BLaER1 treated with 17β-estradiol and CSF1 and Interleukin-3, amounts not matched to agents 10 nM and 100 nM (cell line): Measurements from ENCODE around the gene AKAP8L.

Source experiments
- H3K27ac ChIP-seq, 11 experiments: shearing (Covaris generic); formaldehyde crosslinking; 2 replicates each; pipeline ENCODE4 v1.8.1; 2022
- H3K27me3 ChIP-seq, 11 experiments: shearing (Covaris generic); formaldehyde crosslinking; 2 replicates each; pipeline ENCODE4 v1.8.1; 2022
- H3K36me3 ChIP-seq, 11 experiments: shearing (Covaris generic); formaldehyde crosslinking; 2 replicates each; pipeline ENCODE4 v1.8.1; 2022
- H3K4me1 ChIP-seq, 10 experiments: shearing (Covaris generic); formaldehyde crosslinking; 2 replicates each; pipeline ENCODE4 v1.8.1; 2022
- H3K4me2 ChIP-seq, 11 experiments: shearing (Covaris generic); formaldehyde crosslinking; 2 replicates each; pipeline ENCODE4 v1.8.1; 2022
- H3K4me3 ChIP-seq, 10 experiments: shearing (Covaris generic); formaldehyde crosslinking; 2 replicates each; pipeline ENCODE4 v1.8.1; 2022
- H3K9ac ChIP-seq, 11 experiments: shearing (Covaris generic); formaldehyde crosslinking; 2 replicates each; pipeline ENCODE4 v1.8.1; 2022
- H3K9me3 ChIP-seq, 11 experiments: shearing (Covaris generic); formaldehyde crosslinking; replicated peaks in 1 of 11; 2 replicates each; pipeline ENCODE4 v1.8.1; 2022
- H4K20me1 ChIP-seq, 11 experiments: shearing (Covaris generic); formaldehyde crosslinking; 2 replicates each; pipeline ENCODE4 v1.8.1; 2022
- Cebpa-rat ChIP-seq, 11 experiments: shearing (Covaris generic); IDR thresholded peaks; 2 replicates each; pipeline ENCODE4 v1.8.1; 2022

AKAP8L gene

GRCh38 chr19:15428956-15429824 lies 10.4 kb upstream of the AKAP8L start:
- Histone ChIP-seq H3K27ac (peak overlapping the region in 1 of 11 experiments; percentile 2; a peak in 2 of 22 replicates), H3K36me3 (peaks cover 55 to 70% (median 67%) of the 10 kb centered on the region in 11 experiments), H3K4me3 (no peak overlapping the region), H3K4me1 (peaks cover 24 to 37% (median 27%) of the 10 kb centered on the region in 10 experiments), H4K20me1 (peaks cover 0 to 76% (median 60%) of the 10 kb centered on the region in 11 experiments; a peak in 20 of 22 replicates), H3K4me2 (0 out of 22 replicates have a peak overlapping the region, but pooled peaks of 1 of the 11 experiments have one; percentile 98), H3K9ac (peak overlapping the region in 8 of 11 experiments; percentile 97 to 100 (median 98); a peak in 9 of 22 replicates), H3K27me3 (no peaks in the 10 kb centered on the region), H3K9me3 (peaks cover 0 to 22% (median 9%) of the 10 kb centered on the region in 11 experiments; a peak in 14 of 22 replicates)
- no peak for TF ChIP-seq Cebpa-rat (IDR thresholded peaks at IDR 0.05)

GRCh38 chr19:15427991-15428471 lies 9.2 kb upstream of the AKAP8L start:
- no peak overlapping the region for H3K4me2 ChIP-seq
- peaks cover 8 to 33% (median 21%) of the 10 kb centered on the region in 11 experiments for H3K9me3 ChIP-seq
- H3K4me3 ChIP-seq: no peak overlapping the region
- no peaks in the 10 kb centered on the region for H3K27me3 ChIP-seq
- 0 out of 22 replicates have a peak overlapping the region, but pooled peaks of 1 of the 11 experiments have one; percentile 2 for H3K27ac ChIP-seq
- peaks cover 66 to 81% (median 79%) of the 10 kb centered on the region in 11 experiments for H3K36me3 ChIP-seq
- no peak for TF ChIP-seq Cebpa-rat (IDR thresholded peaks at IDR 0.05)
- peaks cover 0 to 85% (median 65%) of the 10 kb centered on the region in 11 experiments; a peak in 20 of 22 replicates for H4K20me1 ChIP-seq
- peaks cover 22 to 32% (median 25%) of the 10 kb centered on the region in 10 experiments for H3K4me1 ChIP-seq
- peak overlapping the region in 1 of 11 experiments; percentile 32; a peak in 2 of 22 replicates for H3K9ac ChIP-seq

DNA sequence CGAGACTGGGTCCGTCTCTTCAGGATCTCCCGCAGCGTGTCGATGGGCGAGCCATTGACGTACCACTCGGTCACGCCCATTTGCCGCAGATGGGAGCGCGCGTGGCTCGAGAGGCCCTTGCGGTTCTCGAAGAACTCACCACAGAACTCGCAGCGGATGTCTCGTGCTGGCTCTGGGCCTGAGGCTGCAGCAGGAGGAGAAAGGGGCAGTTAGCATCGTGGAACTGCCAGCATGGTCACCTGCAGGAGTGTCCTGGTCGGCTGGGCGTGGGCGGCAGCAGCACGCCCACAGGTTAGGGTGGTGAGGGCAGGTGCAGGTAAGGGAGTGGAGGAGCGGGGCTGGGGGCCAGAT lies 8.5 kb upstream of the AKAP8L start:
- H4K20me1 ChIP-seq: peaks cover 0 to 92% (median 72%) of the 10 kb centered on the region in 11 experiments; a peak in 20 of 22 replicates
- peaks cover 73 to 88% (median 86%) of the 10 kb centered on the region in 11 experiments for H3K36me3 ChIP-seq
- H3K4me2 ChIP-seq: no peak overlapping the region
- peaks cover 10 to 35% (median 22%) of the 10 kb centered on the region in 11 experiments for H3K9me3 ChIP-seq
- H3K4me1 ChIP-seq: peaks cover 29 to 36% (median 31%) of the 10 kb centered on the region in 10 experiments
- H3K27me3 ChIP-seq: no peaks in the 10 kb centered on the region
- no peak overlapping the region for H3K9ac ChIP-seq
- H3K27ac ChIP-seq: no peak overlapping the region; a peak in 1 of 22 replicates
- H3K4me3 ChIP-seq: no peak overlapping the region
- TF ChIP-seq Cebpa-rat (IDR thresholded peaks at IDR 0.05): no peak

DNA sequence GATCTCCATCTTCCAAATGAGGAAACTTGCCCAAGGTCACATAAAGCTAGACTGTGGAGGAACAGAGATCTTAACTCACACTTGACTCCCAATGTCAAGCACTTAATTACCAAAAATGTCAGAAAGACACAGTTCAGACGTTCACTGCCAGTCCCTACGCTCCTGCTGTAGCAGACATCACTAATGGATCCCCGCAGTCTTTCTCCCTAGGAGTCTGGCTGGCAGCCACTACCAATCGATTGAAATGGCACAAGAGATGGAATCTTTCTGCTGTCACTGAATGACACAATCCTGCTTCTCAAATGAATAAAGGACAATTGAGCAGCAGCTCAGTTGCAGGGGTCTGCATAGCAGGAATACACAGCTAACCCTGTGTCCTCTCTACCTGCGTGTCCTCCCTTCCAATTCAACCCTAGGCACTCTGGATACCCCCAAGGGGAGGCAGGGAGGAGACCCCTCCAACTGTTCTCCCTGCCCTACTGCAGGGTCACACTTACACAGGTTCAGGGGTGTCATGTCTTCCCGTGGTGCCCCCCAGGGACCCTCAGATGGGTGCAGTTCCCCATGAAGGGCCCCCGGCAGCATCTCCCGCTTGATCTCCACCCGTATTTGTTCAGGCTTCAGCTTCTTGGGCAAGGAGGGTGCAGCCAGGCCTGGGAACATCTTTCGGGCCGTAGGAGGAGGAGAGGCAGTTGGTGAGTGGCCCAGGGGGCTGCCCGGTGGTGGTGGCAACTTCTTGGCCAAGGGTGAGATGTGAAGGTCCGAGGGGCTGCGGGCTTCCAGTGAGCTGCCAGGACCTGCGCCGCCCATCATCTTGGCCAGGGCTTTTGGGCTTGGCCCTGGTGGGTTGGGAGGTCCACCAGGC lies 7.9 kb upstream of the AKAP8L start:
- Histone ChIP-seq H3K4me3 (no peak overlapping the region), H3K36me3 (peaks cover 74 to 95% (median 91%) of the 10 kb centered on the region in 11 experiments), H3K4me2 (no peak overlapping the region), H3K27ac (no peak overlapping the region), H3K27me3 (no peaks in the 10 kb centered on the region), H4K20me1 (peaks cover 0 to 95% (median 72%) of the 10 kb centered on the region in 11 experiments; a peak in 20 of 22 replicates), H3K9me3 (peaks cover 10 to 35% (median 22%) of the 10 kb centered on the region in 11 experiments), H3K9ac (no peak overlapping the region), H3K4me1 (peaks cover 29 to 42% (median 33%) of the 10 kb centered on the region in 10 experiments)
- TF ChIP-seq Cebpa-rat (IDR thresholded peaks at IDR 0.05): no peak

- no peak for TF ChIP-seq Cebpa-rat (IDR thresholded peaks at IDR 0.05)
- Histone ChIP-seq H3K27ac (no peak overlapping the region), H4K20me1 (peaks cover 0 to 94% (median 61%) of the 10 kb centered on the region in 11 experiments; a peak in 20 of 22 replicates), H3K9ac (no peak overlapping the region), H3K9me3 (peaks cover 10 to 35% (median 22%) of the 10 kb centered on the region in 11 experiments), H3K4me2 (no peak overlapping the region), H3K4me1 (peaks cover 16 to 34% (median 21%) of the 10 kb centered on the region in 10 experiments), H3K4me3 (no peak overlapping the region), H3K27me3 (no peaks in the 10 kb centered on the region), H3K36me3 (peaks cover 79 to 100% (median 98%) of the 10 kb centered on the region in 11 experiments)
Observed at GRCh38 chr19:15425321-15425950, 6.6 kb upstream of the AKAP8L start.

DNA sequence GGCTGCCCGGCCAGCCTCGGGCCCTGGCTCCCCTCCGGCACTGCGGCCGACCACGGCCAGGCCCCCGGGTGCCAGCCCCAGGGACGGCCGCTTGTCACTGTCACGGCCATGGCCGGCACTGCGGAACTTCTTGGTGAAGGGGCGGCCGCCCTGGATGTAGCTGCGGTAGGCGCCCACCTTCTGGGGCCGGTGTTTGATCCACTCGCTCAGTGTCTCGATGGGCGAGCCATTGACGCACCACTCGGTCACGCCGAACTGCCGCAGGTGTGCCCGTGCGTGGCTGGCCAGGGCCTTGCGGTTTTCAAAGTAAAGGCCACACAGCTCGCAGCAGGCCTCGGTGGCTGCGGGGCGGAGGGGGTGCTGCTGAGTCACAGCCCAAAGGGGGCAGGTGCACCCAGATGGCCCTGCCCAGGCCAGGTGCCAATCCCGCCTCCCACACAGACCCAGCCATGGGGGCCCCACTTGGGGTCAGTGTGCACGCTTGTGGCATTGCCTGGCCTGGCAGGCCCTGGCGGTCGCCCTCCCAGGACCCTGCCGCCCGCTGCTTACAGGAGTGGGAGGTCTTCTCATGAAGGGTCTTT lies 6.0 kb upstream of the AKAP8L start:
- Histone ChIP-seq H3K9ac (no peak overlapping the region), H3K36me3 (peaks cover 75 to 98% (median 94%) of the 10 kb centered on the region in 11 experiments), H3K4me1 (peaks cover 11 to 31% (median 17%) of the 10 kb centered on the region in 10 experiments), H3K27ac (no peak overlapping the region), H3K4me3 (no peak overlapping the region), H4K20me1 (peaks cover 0 to 91% (median 54%) of the 10 kb centered on the region in 11 experiments; a peak in 20 of 22 replicates), H3K27me3 (no peaks in the 10 kb centered on the region), H3K9me3 (peaks cover 10 to 35% (median 22%) of the 10 kb centered on the region in 11 experiments), H3K4me2 (no peak overlapping the region)
- TF ChIP-seq Cebpa-rat (IDR thresholded peaks at IDR 0.05): no peak

DNA sequence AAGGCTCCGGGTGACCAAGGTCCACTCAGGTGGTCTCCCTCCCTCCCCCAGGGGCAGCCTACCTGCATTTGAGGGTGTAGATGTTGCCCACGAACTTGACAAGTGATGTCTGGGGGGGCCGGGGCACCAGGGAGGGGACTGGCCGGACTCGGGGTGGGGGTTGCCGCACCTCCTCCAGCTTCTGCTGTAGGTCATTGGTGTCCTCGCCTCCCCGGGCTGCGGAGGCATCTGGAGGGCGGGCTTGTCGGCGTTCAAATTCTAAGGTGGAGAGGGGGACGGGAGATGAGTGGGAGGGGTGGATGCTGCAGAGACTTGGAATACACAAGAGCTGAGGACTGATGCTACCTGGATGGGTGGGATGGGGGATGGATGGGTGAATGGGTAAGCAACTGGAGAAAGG lies 5.3 kb upstream of the AKAP8L start:
- Histone ChIP-seq H3K4me3 (no peak overlapping the region), H4K20me1 (peaks cover 0 to 84% (median 48%) of the 10 kb centered on the region in 11 experiments; a peak in 19 of 22 replicates), H3K9me3 (peaks cover 10 to 35% (median 22%) of the 10 kb centered on the region in 11 experiments), H3K4me2 (no peak overlapping the region), H3K4me1 (peaks cover 12 to 37% (median 22%) of the 10 kb centered on the region in 10 experiments), H3K9ac (no peak overlapping the region), H3K27me3 (no peaks in the 10 kb centered on the region), H3K36me3 (peaks cover 72 to 91% (median 87%) of the 10 kb centered on the region in 11 experiments), H3K27ac (no peak overlapping the region)
- TF ChIP-seq Cebpa-rat (IDR thresholded peaks at IDR 0.05): no peak
